Hepatocyte (in vitro differentiated cells): Measurements from ENCODE around the gene KIRREL3. TPM values are rescaled to one million over a fixed set of nuclear protein-coding genes. Genes with fewer than 3 reads are reported as not detected.

Source experiments
- DNase-seq: peaks from one replicate; pipeline ENCODE4 v3.0.0-alpha.2; 2016; ENCODE audit warnings: low spot score
- H2AFZ ChIP-seq: fragments of 200-600 bp; sonication (generic); 2 replicates; pipeline ENCODE4 v1.6.0; 2016; ENCODE audit warnings: antibody characterized with exemption, mild to moderate bottlenecking
- H3K27ac ChIP-seq: fragments of 200-600 bp; sonication (generic); 2 replicates; pipeline ENCODE4 v1.5.1; 2016; ENCODE audit warnings: mild to moderate bottlenecking
- H3K27me3 ChIP-seq: fragments of 200-600 bp; sonication (generic); 2 replicates; pipeline ENCODE4 v1.6.1; 2016
- H3K36me3 ChIP-seq: fragments of 200-600 bp; sonication (generic); replicated peaks from 2 replicates; pipeline ENCODE4 v1.5.1; 2016; ENCODE audit warnings: low read depth; ENCODE audit not compliant: insufficient read depth
- H3K4me1 ChIP-seq: fragments of 200-600 bp; sonication (generic); 2 replicates; pipeline ENCODE4 v1.5.1; 2016; ENCODE audit warnings: mild to moderate bottlenecking, moderate library complexity; ENCODE audit not compliant: insufficient read depth
- H3K4me2 ChIP-seq: fragments of 200-600 bp; sonication (generic); 2 replicates; pipeline ENCODE4 v1.6.0; 2016
- H3K4me3 ChIP-seq: fragments of 200-600 bp; sonication (generic); 2 replicates; pipeline ENCODE4 v1.5.1; 2016; ENCODE audit warnings: mild to moderate bottlenecking
- H3K79me2 ChIP-seq: fragments of 200-600 bp; sonication (generic); 2 replicates; pipeline ENCODE4 v1.6.0; 2017; ENCODE audit warnings: mild to moderate bottlenecking
- H3K9me2 ChIP-seq: fragments of 200-600 bp; sonication (generic); replicated peaks from 2 replicates; pipeline ENCODE4 v1.6.0; 2017; ENCODE audit warnings: mild to moderate bottlenecking; ENCODE audit not compliant: insufficient read depth
- H3K9me3 ChIP-seq: fragments of 200-600 bp; sonication (generic); 2 replicates; pipeline ENCODE4 v1.5.1; 2016; ENCODE audit warnings: low read depth, mild to moderate bottlenecking
- H4K20me1 ChIP-seq: fragments of 200-600 bp; sonication (generic); 2 replicates; pipeline ENCODE4 v1.6.0; 2016; ENCODE audit warnings: mild to moderate bottlenecking; ENCODE audit not compliant: insufficient read depth, poor library complexity, severe bottlenecking
- EZH2 ChIP-seq: fragments of 200-600 bp; sonication (generic); IDR thresholded peaks from 2 replicates; pipeline ENCODE4 v1.6.1; 2016; ENCODE audit warnings: antibody characterized with exemption, mild to moderate bottlenecking, borderline replicate concordance
- EZH2phosphoT487 ChIP-seq: fragments of 200-600 bp; sonication (generic); IDR thresholded peaks from one replicate; pipeline ENCODE4 v1.6.1; 2018; ENCODE audit warnings: antibody characterized with exemption, mild to moderate bottlenecking, low read depth, moderate library complexity; ENCODE audit not compliant: unreplicated experiment, severe bottlenecking
- WGBS: methylation state at CpG from one replicate; pipeline ENCODE4 v1.1.6; 2016; ENCODE audit warnings: low lambda C conversion rate; ENCODE audit errors: missing lambda C conversion rate; 5-methylcytosine and 5-hydroxymethylcytosine counted together
- polyA plus RNA-seq: library from polyadenylated mRNA; unstranded; fragments of >200 nt; fragmentation: Nextera tagmentation; extraction: Ambion mirVana; gene quantifications from 2 replicates; pipeline ENCODE4 v1.2.1, GENCODE V29; 2016
- total RNA-seq: library from RNA; depleted of rRNA; stranded (reverse); fragments of >200 nt; gene quantifications from 2 replicates; pipeline ENCODE4 v1.2.3, GENCODE V29; 2014
- TF ChIP-seq, protein P1 (sequence below): fragments of 200-600 bp; sonication (generic); IDR thresholded peaks from 2 replicates; pipeline ENCODE4 v1.5.1; 2016; ENCODE audit warnings: antibody characterized with exemption, mild to moderate bottlenecking; ENCODE audit not compliant: poor library complexity

Gene KIRREL3
- total and polyA plus RNA-seq, 2 experiments from 2014 or later, result 0.33 to 0.86 TPM

DNA sequence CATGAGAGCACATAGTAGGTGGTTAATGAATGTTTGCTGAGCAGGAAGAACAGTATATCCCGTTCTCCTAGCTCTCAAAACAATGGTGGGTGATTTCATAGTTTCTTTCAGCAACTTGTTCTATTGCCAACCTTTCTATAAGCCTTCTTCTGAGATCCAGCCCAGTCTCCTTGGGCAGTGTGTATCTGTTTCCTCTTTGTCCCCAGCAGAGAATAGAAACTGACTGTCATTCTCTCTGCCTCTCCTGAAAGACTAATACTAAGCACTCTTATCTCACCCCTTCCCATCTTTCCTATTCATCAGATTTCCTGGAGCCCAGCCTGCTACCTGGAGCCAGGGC is 372.1 kb downstream of the KIRREL3 start:
- no peak overlapping the region for H3K4me2 ChIP-seq
- H4K20me1 ChIP-seq, result no peaks in the 10 kb centered on the region
- TF ChIP-seq, protein P1, sequence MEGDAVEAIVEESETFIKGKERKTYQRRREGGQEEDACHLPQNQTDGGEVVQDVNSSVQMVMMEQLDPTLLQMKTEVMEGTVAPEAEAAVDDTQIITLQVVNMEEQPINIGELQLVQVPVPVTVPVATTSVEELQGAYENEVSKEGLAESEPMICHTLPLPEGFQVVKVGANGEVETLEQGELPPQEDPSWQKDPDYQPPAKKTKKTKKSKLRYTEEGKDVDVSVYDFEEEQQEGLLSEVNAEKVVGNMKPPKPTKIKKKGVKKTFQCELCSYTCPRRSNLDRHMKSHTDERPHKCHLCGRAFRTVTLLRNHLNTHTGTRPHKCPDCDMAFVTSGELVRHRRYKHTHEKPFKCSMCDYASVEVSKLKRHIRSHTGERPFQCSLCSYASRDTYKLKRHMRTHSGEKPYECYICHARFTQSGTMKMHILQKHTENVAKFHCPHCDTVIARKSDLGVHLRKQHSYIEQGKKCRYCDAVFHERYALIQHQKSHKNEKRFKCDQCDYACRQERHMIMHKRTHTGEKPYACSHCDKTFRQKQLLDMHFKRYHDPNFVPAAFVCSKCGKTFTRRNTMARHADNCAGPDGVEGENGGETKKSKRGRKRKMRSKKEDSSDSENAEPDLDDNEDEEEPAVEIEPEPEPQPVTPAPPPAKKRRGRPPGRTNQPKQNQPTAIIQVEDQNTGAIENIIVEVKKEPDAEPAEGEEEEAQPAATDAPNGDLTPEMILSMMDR, result no peak
- TF ChIP-seq EZH2phosphoT487, result no peak
- no peak for TF ChIP-seq EZH2
- no peaks in the 10 kb centered on the region for H3K4me1 ChIP-seq
- H3K79me2 ChIP-seq, result no peaks in the 10 kb centered on the region
- 82% methylated on average over 1 of the region's 1 CpG for WGBS
- DNase-seq, result no peak
- H3K27ac ChIP-seq, result no peak overlapping the region
- no peaks in the 10 kb centered on the region for H3K9me2 ChIP-seq
- no peak overlapping the region for H2AFZ ChIP-seq
- H3K4me3 ChIP-seq, result no peak overlapping the region
- H3K36me3 ChIP-seq, result no peaks in the 10 kb centered on the region
- H3K27me3 ChIP-seq, result peaks cover 4% of the 10 kb centered on the region
- no peaks in the 10 kb centered on the region for H3K9me3 ChIP-seq

DNA sequence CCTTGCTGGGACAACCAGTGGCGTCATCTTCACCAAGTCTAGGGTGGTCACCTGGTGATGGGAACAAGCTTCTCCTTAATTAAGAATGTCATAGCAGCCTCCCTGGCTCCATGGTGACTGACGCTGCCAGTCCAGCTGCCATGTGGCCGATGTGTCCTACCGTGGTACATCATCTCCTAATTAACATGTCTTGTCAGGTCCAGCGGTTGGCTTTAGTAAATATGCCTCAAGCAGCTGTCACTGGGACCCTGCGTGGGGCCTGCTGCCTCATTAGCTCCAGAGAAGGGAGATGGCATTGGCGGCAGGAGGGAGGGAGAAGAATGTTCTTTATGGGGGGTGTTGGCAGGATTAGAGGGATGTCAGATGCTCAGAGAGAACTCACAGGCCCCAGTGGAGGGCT is 373.1 kb downstream of the KIRREL3 start:
- DNase-seq, result no peak
- H3K9me3 ChIP-seq, result no peaks in the 10 kb centered on the region
- peaks cover 4% of the 10 kb centered on the region for H3K27me3 ChIP-seq
- no peak overlapping the region for H3K4me2 ChIP-seq
- no peak for TF ChIP-seq EZH2
- no peak for TF ChIP-seq EZH2phosphoT487
- TF ChIP-seq, protein P1, result no peak
- H3K4me3 ChIP-seq, result no peak overlapping the region
- no peak overlapping the region for H2AFZ ChIP-seq
- WGBS, result 92% methylated on average over 7 of the region's 7 CpGs
- no peaks in the 10 kb centered on the region for H3K79me2 ChIP-seq
- no peaks in the 10 kb centered on the region for H3K4me1 ChIP-seq
- no peaks in the 10 kb centered on the region for H3K9me2 ChIP-seq
- no peaks in the 10 kb centered on the region for H3K36me3 ChIP-seq
- H3K27ac ChIP-seq, result no peak overlapping the region
- H4K20me1 ChIP-seq, result no peaks in the 10 kb centered on the region

DNA sequence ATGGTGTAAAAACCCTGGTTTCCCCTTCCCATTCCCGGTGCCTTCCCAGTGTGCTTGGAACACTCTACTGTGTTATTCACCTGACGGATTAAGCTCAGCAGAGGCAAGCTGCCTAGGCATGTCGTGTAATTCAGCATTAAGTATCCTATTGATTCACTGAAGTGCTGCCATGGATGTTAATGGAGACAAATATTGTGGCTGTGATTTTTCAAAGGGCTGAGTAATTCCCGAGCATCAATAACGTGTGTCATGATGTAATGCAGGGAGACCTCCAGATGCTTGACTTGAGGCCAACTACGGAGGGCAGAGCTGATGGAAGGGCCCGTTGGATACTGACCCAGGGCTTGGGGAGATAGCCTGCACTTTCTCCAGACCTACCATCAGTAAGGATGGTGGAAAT is 376.1 kb downstream of the KIRREL3 start:
- 68% methylated on average over 7 of the region's 7 CpGs for WGBS
- H3K4me3 ChIP-seq, result no peak overlapping the region

More for the DNA sequence above, 376.1 kb downstream of the KIRREL3 start:
- Histone ChIP-seq H2AFZ (no peak overlapping the region), H3K4me2 (no peak overlapping the region), H3K79me2 (no peaks in the 10 kb centered on the region), H3K4me1 (no peaks in the 10 kb centered on the region), H4K20me1 (no peaks in the 10 kb centered on the region), H3K27me3 (peaks cover 4% of the 10 kb centered on the region), H3K9me2 (no peaks in the 10 kb centered on the region), H3K36me3 (no peaks in the 10 kb centered on the region), H3K27ac (no peak overlapping the region), H3K9me3 (no peaks in the 10 kb centered on the region)
- TF ChIP-seq, protein P1, result no peak
- DNase-seq, result no peak
